ENCODE data around the gene STARD13. TPM values are rescaled to one million over a fixed set of nuclear protein-coding genes. Genes with fewer than 3 reads are reported as not detected.

The STARD13 gene
- total and polyA plus RNA-seq, 7 experiments from 2014 or later: 0.30 to 1.1 (median 0.73) TPM; not detected in 2

- ATAC-seq (no peak), DNase-seq (no peak)
- CTCF ChIA-PET: no interaction called here
- no peak overlapping the region for H3K27ac ChIP-seq (ENCODE audit: low read depth, low read length)
- Mint-ChIP-seq H3K27ac (no peak overlapping the region), H3K36me3 (no peaks in the 10 kb centered on the region), H3K27me3 (peaks cover 48 to 73% (median 50%) of the 10 kb centered on the region in 5 donors), H3K4me1 (peaks cover 10 to 24% (median 19%) of the 10 kb centered on the region in 7 donors), H3K9me3 (no peaks in the 10 kb centered on the region), H3K4me3 (no peak overlapping the region)
- H3K9me3 ChIP-seq (ENCODE audit: control insufficient read depth in 2 of 3, low read length in 3 of 3): no peaks in the 10 kb centered on the region
- no peak overlapping the region for H3K4me3 ChIP-seq (ENCODE audit: low read length)
- no peaks in the 10 kb centered on the region for H3K36me3 ChIP-seq (ENCODE audit: control insufficient read depth in 2 of 3, insufficient read depth in 3 of 3, low read length in 3 of 3)
- no peaks in the 10 kb centered on the region for H3K27me3 ChIP-seq (ENCODE audit: control insufficient read depth in 2 of 2, insufficient read depth in 2 of 2, low read length in 2 of 2)
- peaks cover 0 to 6% of the 10 kb centered on the region in 2 donors for H3K4me1 ChIP-seq (ENCODE audit: control insufficient read depth in 2 of 2, insufficient read depth in 2 of 2, low read length in 2 of 2)
- POLR2A ChIA-PET: no interaction called here
- intact Hi-C loops (cut with micrococcal nuclease): no loop called here
These were observed 1.5 kb downstream of the STARD13 start for GRCh38 chr13:33284031-33284430.

GRCh38 chr13:33283195-33283911 lies 2.2 kb downstream of the STARD13 start:
- Mint-ChIP-seq H3K36me3 (no peaks in the 10 kb centered on the region), H3K4me1 (peaks cover 10 to 24% (median 19%) of the 10 kb centered on the region in 7 donors), H3K27me3 (peaks cover 47 to 73% (median 50%) of the 10 kb centered on the region in 5 donors), H3K9me3 (no peaks in the 10 kb centered on the region), H3K27ac (no peak overlapping the region), H3K4me3 (no peak overlapping the region)
- no peak for DNase-seq
- ChIA-PET CTCF (no interaction called here), POLR2A (no interaction called here)
- Histone ChIP-seq H3K9me3 (ENCODE audit: control insufficient read depth in 2 of 3, low read length in 3 of 3) (no peaks in the 10 kb centered on the region), H3K27me3 (ENCODE audit: control insufficient read depth in 2 of 2, insufficient read depth in 2 of 2, low read length in 2 of 2) (no peaks in the 10 kb centered on the region), H3K4me3 (ENCODE audit: low read length) (no peak overlapping the region), H3K4me1 (ENCODE audit: control insufficient read depth in 2 of 2, insufficient read depth in 2 of 2, low read length in 2 of 2) (peaks cover 0 to 6% of the 10 kb centered on the region in 2 donors), H3K27ac (ENCODE audit: low read depth, low read length) (no peak overlapping the region), H3K36me3 (ENCODE audit: control insufficient read depth in 2 of 3, insufficient read depth in 3 of 3, low read length in 3 of 3) (no peaks in the 10 kb centered on the region)
- ATAC-seq: no peak
- intact Hi-C loops (cut with micrococcal nuclease): no loop called here

- no peaks in the 10 kb centered on the region for H3K36me3 ChIP-seq (ENCODE audit: control insufficient read depth in 2 of 3, insufficient read depth in 3 of 3, low read length in 3 of 3)
- Mint-ChIP-seq H3K36me3 (no peaks in the 10 kb centered on the region), H3K27me3 (peaks cover 38 to 64% (median 47%) of the 10 kb centered on the region in 5 donors), H3K4me3 (no peak overlapping the region), H3K9me3 (no peaks in the 10 kb centered on the region), H3K27ac (no peak overlapping the region), H3K4me1 (peaks cover 10 to 24% (median 19%) of the 10 kb centered on the region in 7 donors)
- intact Hi-C loops (cut with micrococcal nuclease): no loop called here
- no peak overlapping the region for H3K27ac ChIP-seq (ENCODE audit: low read depth, low read length)
- no peaks in the 10 kb centered on the region for H3K9me3 ChIP-seq (ENCODE audit: control insufficient read depth in 2 of 3, low read length in 3 of 3)
- peaks cover 0 to 6% of the 10 kb centered on the region in 2 donors for H3K4me1 ChIP-seq (ENCODE audit: control insufficient read depth in 2 of 2, insufficient read depth in 2 of 2, low read length in 2 of 2)
- ATAC-seq (no peak), DNase-seq (no peak)
- H3K27me3 ChIP-seq (ENCODE audit: control insufficient read depth in 2 of 2, insufficient read depth in 2 of 2, low read length in 2 of 2): no peaks in the 10 kb centered on the region
- ChIA-PET CTCF (no interaction called here), POLR2A (no interaction called here)
- no peak overlapping the region for H3K4me3 ChIP-seq (ENCODE audit: low read length)
These were observed 3.5 kb downstream of the STARD13 start for GRCh38 chr13:33281951-33282595.

GRCh38 chr13:33280923-33281322 lies 4.6 kb downstream of the STARD13 start:
- POLR2A ChIA-PET: no interaction called here
- peaks cover 7 to 17% (median 12%) of the 10 kb centered on the region in 7 donors for H3K4me1 Mint-ChIP-seq
- Histone ChIP-seq H3K9me3 (ENCODE audit: control insufficient read depth in 2 of 3, low read length in 3 of 3) (no peaks in the 10 kb centered on the region), H3K4me1 (ENCODE audit: control insufficient read depth in 2 of 2, insufficient read depth in 2 of 2, low read length in 2 of 2) (peaks cover 0 to 1% of the 10 kb centered on the region in 2 donors), H3K27me3 (ENCODE audit: control insufficient read depth in 2 of 2, insufficient read depth in 2 of 2, low read length in 2 of 2) (no peaks in the 10 kb centered on the region), H3K4me3 (ENCODE audit: low read length) (no peak overlapping the region), H3K27ac (ENCODE audit: low read depth, low read length) (no peak overlapping the region), H3K36me3 (ENCODE audit: control insufficient read depth in 2 of 3, insufficient read depth in 3 of 3, low read length in 3 of 3) (no peaks in the 10 kb centered on the region)
- intact Hi-C loops (cut with micrococcal nuclease): no loop called here
- ATAC-seq (no peak), DNase-seq (no peak)
- CTCF ChIA-PET: no interaction called here
- H3K27ac Mint-ChIP-seq: no peak overlapping the region
- peaks cover 30 to 55% (median 37%) of the 10 kb centered on the region in 5 donors for H3K27me3 Mint-ChIP-seq
- no peaks in the 10 kb centered on the region for H3K9me3 Mint-ChIP-seq
- H3K4me3 Mint-ChIP-seq: no peak overlapping the region
- H3K36me3 Mint-ChIP-seq: no peaks in the 10 kb centered on the region

GRCh38 chr13:33280279-33280905 lies 5.2 kb downstream of the STARD13 start:
- H3K36me3 ChIP-seq (ENCODE audit: control insufficient read depth in 2 of 3, insufficient read depth in 3 of 3, low read length in 3 of 3): no peaks in the 10 kb centered on the region
- no peaks in the 10 kb centered on the region for H3K4me1 ChIP-seq (ENCODE audit: control insufficient read depth in 2 of 2, insufficient read depth in 2 of 2, low read length in 2 of 2)
- Mint-ChIP-seq H3K27ac (no peak overlapping the region), H3K4me3 (no peak overlapping the region), H3K36me3 (no peaks in the 10 kb centered on the region), H3K9me3 (peaks cover 0 to 1% (median 0%) of the 10 kb centered on the region in 11 donors), H3K27me3 (peaks cover 25 to 50% (median 32%) of the 10 kb centered on the region in 5 donors), H3K4me1 (peaks cover 1 to 12% (median 6%) of the 10 kb centered on the region in 7 donors)
- intact Hi-C loops (cut with micrococcal nuclease): no loop called here
- ChIA-PET POLR2A (no interaction called here), CTCF (no interaction called here)
- DNase-seq (no peak), ATAC-seq (no peak)
- no peaks in the 10 kb centered on the region for H3K27me3 ChIP-seq (ENCODE audit: control insufficient read depth in 2 of 2, insufficient read depth in 2 of 2, low read length in 2 of 2)
- no peaks in the 10 kb centered on the region for H3K9me3 ChIP-seq (ENCODE audit: control insufficient read depth in 2 of 3, low read length in 3 of 3)
- no peak overlapping the region for H3K27ac ChIP-seq (ENCODE audit: low read depth, low read length)
- H3K4me3 ChIP-seq (ENCODE audit: low read length): no peak overlapping the region

- no peaks in the 10 kb centered on the region for H3K9me3 ChIP-seq (ENCODE audit: control insufficient read depth in 2 of 3, low read length in 3 of 3)
- no peaks in the 10 kb centered on the region for H3K36me3 Mint-ChIP-seq
- no peak overlapping the region for H3K27ac Mint-ChIP-seq
- H3K4me3 Mint-ChIP-seq: no peak overlapping the region
- H3K4me1 Mint-ChIP-seq: peaks cover 0 to 4% (median 0%) of the 10 kb centered on the region in 7 donors
- ATAC-seq (no peak), DNase-seq (no peak)
- CTCF ChIA-PET: no interaction called here
- intact Hi-C loops (cut with micrococcal nuclease): no loop called here
- H3K27ac ChIP-seq (ENCODE audit: low read depth, low read length): no peak overlapping the region
- H3K9me3 Mint-ChIP-seq: peaks cover 0 to 2% (median 0%) of the 10 kb centered on the region in 11 donors
- no peaks in the 10 kb centered on the region for H3K27me3 ChIP-seq (ENCODE audit: control insufficient read depth in 2 of 2, insufficient read depth in 2 of 2, low read length in 2 of 2)
- H3K4me3 ChIP-seq (ENCODE audit: low read length): no peak overlapping the region
- POLR2A ChIA-PET: no interaction called here
- no peaks in the 10 kb centered on the region for H3K4me1 ChIP-seq (ENCODE audit: control insufficient read depth in 2 of 2, insufficient read depth in 2 of 2, low read length in 2 of 2)
- H3K27me3 Mint-ChIP-seq: peaks cover 18 to 42% (median 24%) of the 10 kb centered on the region in 5 donors
- no peaks in the 10 kb centered on the region for H3K36me3 ChIP-seq (ENCODE audit: control insufficient read depth in 2 of 3, insufficient read depth in 3 of 3, low read length in 3 of 3)
These were observed 5.9 kb downstream of the STARD13 start for GRCh38 chr13:33279414-33280278.

All from naive thymus-derived CD4-positive, alpha-beta T cell (primary cell).